HG03460 (cell line): ENCODE data around the gene NECAP2.
"Not testable (repeated sequence)": the region's sequence is repeated elsewhere in the genome, so short reads cannot be mapped to it uniquely, and the experiment has no call there.

Experiments
- ATAC-seq: cut with Tn5 transposase; IDR thresholded peaks from one replicate; pipeline ENCODE4 v1.9.1; 2021; ENCODE audit not compliant: unreplicated experiment

Gene NECAP2

GRCh38 chr1:16492937-16493336, 52.4 kb downstream of the NECAP2 start:
- not testable (repeated sequence) for ATAC-seq

GRCh38 chr1:16493731-16494130, 53.2 kb downstream of the NECAP2 start:
- not testable (repeated sequence) for ATAC-seq

- ATAC-seq: not testable (repeated sequence)
Measured at GRCh38 chr1:16497474-16497904, 57.0 kb downstream of the NECAP2 start.

- ATAC-seq: not testable (repeated sequence)
Measured at GRCh38 chr1:16498047-16498446, 57.5 kb downstream of the NECAP2 start.

- peak; percentile 75 for ATAC-seq
Measured at GRCh38 chr1:16498573-16499413, 58.3 kb downstream of the NECAP2 start.

- not testable (repeated sequence) for ATAC-seq
Measured at GRCh38 chr1:16500466-16500865, 59.9 kb downstream of the NECAP2 start.

GRCh38 chr1:16500975-16501374, 60.5 kb downstream of the NECAP2 start:
- not testable (repeated sequence) for ATAC-seq

GRCh38 chr1:16501446-16501845, 60.9 kb downstream of the NECAP2 start:
- ATAC-seq: not testable (repeated sequence)

- ATAC-seq: no peak
Measured at GRCh38 chr1:16503494-16503893, 63.0 kb downstream of the NECAP2 start.

- ATAC-seq: not testable (repeated sequence)
Measured at GRCh38 chr1:16505870-16506269, 65.3 kb downstream of the NECAP2 start.

GRCh38 chr1:16506364-16507136, 66.0 kb downstream of the NECAP2 start:
- ATAC-seq: not testable (repeated sequence)

- ATAC-seq: not testable (repeated sequence)
Measured at GRCh38 chr1:16508861-16509445, 68.4 kb downstream of the NECAP2 start.
